Measurements from ENCODE around the gene CRYBG1. TPM values are rescaled to one million over a fixed set of nuclear protein-coding genes. Genes with fewer than 3 reads are reported as not detected.

Gene CRYBG1
- total and polyA plus RNA-seq, 2 of the 13 experiments (the other 11 are each of a cell fraction or from before 2014, with no cell fraction given): 10.1 to 21.9 TPM

GRCh38 chr6:106325336-106326178, 35.0 kb upstream of the CRYBG1 start, which contains the start of gene ATG5 (continued):
- TF ChIP-seq, protein P1, sequence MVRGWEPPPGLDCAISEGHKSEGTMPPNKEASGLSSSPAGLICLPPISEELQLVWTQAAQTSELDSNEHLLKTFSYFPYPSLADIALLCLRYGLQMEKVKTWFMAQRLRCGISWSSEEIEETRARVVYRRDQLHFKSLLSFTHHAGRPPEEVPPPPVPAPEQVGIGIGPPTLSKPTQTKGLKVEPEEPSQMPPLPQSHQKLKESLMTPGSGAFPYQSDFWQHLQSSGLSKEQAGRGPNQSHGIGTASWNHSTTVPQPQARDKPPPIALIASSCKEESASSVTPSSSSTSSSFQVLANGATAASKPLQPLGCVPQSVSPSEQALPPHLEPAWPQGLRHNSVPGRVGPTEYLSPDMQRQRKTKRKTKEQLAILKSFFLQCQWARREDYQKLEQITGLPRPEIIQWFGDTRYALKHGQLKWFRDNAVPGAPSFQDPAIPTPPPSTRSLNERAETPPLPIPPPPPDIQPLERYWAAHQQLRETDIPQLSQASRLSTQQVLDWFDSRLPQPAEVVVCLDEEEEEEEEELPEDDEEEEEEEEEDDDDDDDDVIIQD (CRISPR knock-in tag; IDR thresholded peaks at IDR 0.05; ENCODE audit: low read depth): peak; percentile 86
- 0 out of 2 replicates have a peak, but pooled peaks have one; percentile 57 for TF ChIP-seq PRMT3 (CRISPR knock-in tag; IDR thresholded peaks at IDR 0.05; ENCODE audit: borderline replicate concordance, low read depth)
- peak; percentile 53; the same call in 1 of the 2 replicates for TF ChIP-seq ZBTB7B (CRISPR knock-in tag; IDR thresholded peaks at IDR 0.05)
- TF ChIP-seq ELF1 (CRISPR knock-in tag; IDR thresholded peaks at IDR 0.05): peak; percentile 99
- TF ChIP-seq ZNF18 (CRISPR knock-in tag; IDR thresholded peaks at IDR 0.05; ENCODE audit: insufficient replicate concordance): peak; percentile 86
- peak; percentile 59 for TF ChIP-seq BRD4 (CRISPR knock-in tag; IDR thresholded peaks at IDR 0.05)
- TF ChIP-seq ZNF576 (CRISPR knock-in tag; IDR thresholded peaks at IDR 0.05): no peak
- no peak for TF ChIP-seq IRX3 (CRISPR knock-in tag; IDR thresholded peaks at IDR 0.05; ENCODE audit: borderline replicate concordance, low read depth)
- TF ChIP-seq NCOA2 (CRISPR knock-in tag; IDR thresholded peaks at IDR 0.05): peak; percentile 63; the same call in 1 of the 2 replicates
- TF ChIP-seq ZNF224 (CRISPR knock-in tag; IDR thresholded peaks at IDR 0.05): peak; percentile 56; the same call in 1 of the 2 replicates
- TF ChIP-seq ZBTB8A (CRISPR knock-in tag; IDR thresholded peaks at IDR 0.05; ENCODE audit: borderline replicate concordance, low read depth): no peak
- peak; percentile 84 for TF ChIP-seq POLR2AphosphoS5 (IDR thresholded peaks at IDR 0.05; ENCODE audit: low read depth, low read length)
- no peak; the same call in none of the 2 replicates for TF ChIP-seq ZNF430 (CRISPR knock-in tag; IDR thresholded peaks at IDR 0.05)
- no peak for TF ChIP-seq TOE1 (CRISPR knock-in tag; IDR thresholded peaks at IDR 0.05)
- peak; percentile 49; the same call in 1 of the 2 replicates for TF ChIP-seq ZBTB40 (IDR thresholded peaks at IDR 0.05)
- TF ChIP-seq ZBTB40 (CRISPR knock-in tag; IDR thresholded peaks at IDR 0.05): peak; percentile 92
